ENCODE data around the gene THBD. TPM values are rescaled to one million over a fixed set of nuclear protein-coding genes. Genes with fewer than 3 reads are reported as not detected.

THBD gene
- total RNA-seq, 2 donors from 2014 or later: 37.0 to 96.7 TPM

DNA sequence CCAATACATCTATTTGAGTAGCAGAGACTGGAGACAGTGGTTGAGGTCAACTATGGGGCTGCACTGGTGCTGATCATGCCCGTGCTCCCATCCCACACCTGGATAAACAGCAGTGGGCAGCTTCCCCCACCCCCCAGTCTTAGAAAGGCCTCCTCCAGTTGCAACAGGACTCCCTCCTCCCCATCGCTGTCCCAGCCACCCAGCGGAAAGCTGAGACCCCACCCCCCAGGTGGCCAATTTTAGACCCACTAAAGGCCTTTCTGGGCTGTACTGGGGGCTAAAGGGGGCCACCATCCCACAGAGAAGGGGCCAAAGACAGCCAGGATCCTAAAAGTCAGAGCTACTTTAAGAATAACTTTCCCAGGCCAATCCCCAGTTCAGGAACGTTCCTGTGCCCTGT lies 15.6 kb downstream of the THBD start:
- TF ChIP-seq, protein P1, sequence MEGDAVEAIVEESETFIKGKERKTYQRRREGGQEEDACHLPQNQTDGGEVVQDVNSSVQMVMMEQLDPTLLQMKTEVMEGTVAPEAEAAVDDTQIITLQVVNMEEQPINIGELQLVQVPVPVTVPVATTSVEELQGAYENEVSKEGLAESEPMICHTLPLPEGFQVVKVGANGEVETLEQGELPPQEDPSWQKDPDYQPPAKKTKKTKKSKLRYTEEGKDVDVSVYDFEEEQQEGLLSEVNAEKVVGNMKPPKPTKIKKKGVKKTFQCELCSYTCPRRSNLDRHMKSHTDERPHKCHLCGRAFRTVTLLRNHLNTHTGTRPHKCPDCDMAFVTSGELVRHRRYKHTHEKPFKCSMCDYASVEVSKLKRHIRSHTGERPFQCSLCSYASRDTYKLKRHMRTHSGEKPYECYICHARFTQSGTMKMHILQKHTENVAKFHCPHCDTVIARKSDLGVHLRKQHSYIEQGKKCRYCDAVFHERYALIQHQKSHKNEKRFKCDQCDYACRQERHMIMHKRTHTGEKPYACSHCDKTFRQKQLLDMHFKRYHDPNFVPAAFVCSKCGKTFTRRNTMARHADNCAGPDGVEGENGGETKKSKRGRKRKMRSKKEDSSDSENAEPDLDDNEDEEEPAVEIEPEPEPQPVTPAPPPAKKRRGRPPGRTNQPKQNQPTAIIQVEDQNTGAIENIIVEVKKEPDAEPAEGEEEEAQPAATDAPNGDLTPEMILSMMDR (IDR thresholded peaks at IDR 0.05): no peak
- Histone ChIP-seq H3K9me3 (no peaks in the 10 kb centered on the region), H3K27ac (no peak overlapping the region), H3K4me1 (peaks cover 0 to 19% of the 10 kb centered on the region in 2 donors), H3K27me3 (peaks cover 5 to 14% of the 10 kb centered on the region in 2 donors), H3K4me3 (no peak overlapping the region), H3K36me3 (no peaks in the 10 kb centered on the region)
- no peak for DNase-seq (ENCODE audit: low spot score)

DNA sequence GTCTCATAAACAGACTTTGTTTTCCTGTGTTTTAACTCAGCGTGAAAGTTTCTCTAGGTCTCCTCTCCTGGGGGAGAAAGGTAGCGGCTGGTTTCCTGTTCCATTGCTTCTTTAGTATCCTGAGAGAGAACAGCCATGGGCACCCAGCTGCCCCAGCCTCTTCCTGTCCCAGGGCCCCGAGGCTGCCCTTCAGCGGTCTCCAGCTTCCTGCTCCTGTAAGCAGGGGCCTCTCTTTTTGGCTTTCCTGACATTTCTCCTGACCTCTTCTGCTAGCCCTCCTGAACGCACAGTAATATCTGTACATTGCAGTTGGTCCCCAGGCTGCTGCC lies 16.8 kb downstream of the THBD start:
- H3K4me1 ChIP-seq: peaks cover 0 to 19% of the 10 kb centered on the region in 2 donors
- H3K36me3 ChIP-seq: no peaks in the 10 kb centered on the region
- no peak overlapping the region for H3K4me3 ChIP-seq
- peaks cover 5 to 14% of the 10 kb centered on the region in 2 donors for H3K27me3 ChIP-seq
- DNase-seq (ENCODE audit: low spot score): no peak
- TF ChIP-seq, protein P1 (IDR thresholded peaks at IDR 0.05): no peak
- H3K9me3 ChIP-seq: no peaks in the 10 kb centered on the region
- no peak overlapping the region for H3K27ac ChIP-seq

DNA sequence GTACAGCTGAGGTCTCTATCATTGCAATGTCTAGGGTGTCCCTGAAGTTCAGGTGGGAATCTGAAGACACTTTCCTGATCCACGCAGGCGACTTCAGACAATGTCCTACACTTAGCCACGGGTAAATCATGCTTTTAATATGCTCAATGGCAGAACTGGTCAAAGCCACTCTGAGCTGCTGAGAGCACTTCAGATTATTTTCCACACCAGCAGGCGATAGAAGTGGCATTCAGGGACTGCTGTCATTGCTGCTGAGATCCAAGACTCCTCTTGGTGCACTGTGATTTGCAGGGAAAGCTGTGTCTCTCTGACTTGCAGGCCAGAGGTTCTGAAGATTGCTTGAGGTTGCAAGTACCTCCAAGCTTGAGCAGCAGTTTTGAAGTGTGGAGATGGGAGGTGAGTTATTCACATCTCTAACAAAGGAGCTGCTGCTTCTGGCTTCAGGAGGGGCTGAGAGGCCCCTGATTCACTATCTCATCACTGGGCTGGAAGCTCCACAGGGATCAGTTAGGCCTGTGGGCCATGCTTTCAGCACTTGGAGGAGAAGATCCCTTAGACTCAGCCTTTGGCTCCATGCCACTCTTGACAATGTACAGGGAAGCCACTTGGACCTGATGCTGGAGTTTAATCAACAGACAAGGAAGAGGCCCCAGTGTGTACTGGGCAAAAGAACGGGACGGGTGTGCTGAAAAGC lies 17.3 kb downstream of the THBD start:
- no peak overlapping the region for H3K4me3 ChIP-seq
- TF ChIP-seq, protein P1 (IDR thresholded peaks at IDR 0.05): no peak
- H3K9me3 ChIP-seq: no peaks in the 10 kb centered on the region
- H3K4me1 ChIP-seq: peaks cover 0 to 19% of the 10 kb centered on the region in 2 donors
- no peak overlapping the region for H3K27ac ChIP-seq
- no peaks in the 10 kb centered on the region for H3K36me3 ChIP-seq
- H3K27me3 ChIP-seq: peaks cover 5 to 14% of the 10 kb centered on the region in 2 donors
- DNase-seq (ENCODE audit: low spot score): no peak

DNA sequence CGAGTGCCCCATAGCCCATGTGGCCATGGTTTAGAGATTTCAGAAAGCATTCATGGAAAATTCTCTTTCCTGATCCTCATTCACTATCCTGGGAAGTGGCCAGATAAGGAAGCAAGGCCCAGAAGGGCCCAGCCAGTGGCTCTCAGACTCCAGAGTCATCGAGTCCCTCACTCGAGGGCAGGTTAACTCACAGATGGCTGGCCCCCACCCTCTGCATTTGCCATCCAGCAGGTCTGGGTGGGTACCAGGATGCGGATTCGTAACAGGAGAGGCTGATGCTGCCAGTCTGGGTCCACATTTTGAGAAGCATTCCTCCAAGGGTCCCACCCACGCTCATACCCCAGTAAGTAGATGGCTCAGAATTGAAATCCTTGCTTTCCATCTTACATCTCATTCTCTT lies 18.1 kb downstream of the THBD start:
- TF ChIP-seq, protein P1 (IDR thresholded peaks at IDR 0.05): no peak
- no peak for DNase-seq (ENCODE audit: low spot score)
- peaks cover 5 to 11% of the 10 kb centered on the region in 2 donors for H3K27me3 ChIP-seq
- no peaks in the 10 kb centered on the region for H3K9me3 ChIP-seq
- H3K4me3 ChIP-seq: no peak overlapping the region
- H3K4me1 ChIP-seq: peaks cover 0 to 19% of the 10 kb centered on the region in 2 donors
- no peaks in the 10 kb centered on the region for H3K36me3 ChIP-seq
- H3K27ac ChIP-seq: no peak overlapping the region

DNA sequence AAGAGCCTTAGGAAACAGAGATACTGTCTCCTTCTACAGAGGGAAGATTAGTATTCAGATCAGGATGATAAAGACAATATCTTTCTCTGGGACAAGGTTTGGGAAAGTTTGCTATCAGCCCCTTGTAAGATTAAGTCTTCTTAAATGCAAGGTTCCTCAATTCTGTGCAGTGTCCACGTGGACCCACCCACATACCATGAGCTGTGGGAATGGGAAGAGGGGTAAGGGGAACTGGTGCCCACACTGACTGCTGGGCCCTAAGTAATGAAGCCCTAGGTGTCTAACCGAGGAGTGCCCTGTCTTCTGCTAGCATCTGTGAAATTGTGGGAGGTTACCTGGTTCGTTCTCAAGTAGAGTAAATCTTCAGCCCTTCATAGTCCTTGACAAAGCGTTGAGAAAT lies 20.1 kb downstream of the THBD start:
- H3K9me3 ChIP-seq: no peaks in the 10 kb centered on the region
- peaks cover 0 to 13% of the 10 kb centered on the region in 2 donors for H3K4me1 ChIP-seq
- TF ChIP-seq, protein P1 (IDR thresholded peaks at IDR 0.05): no peak
- no peak overlapping the region for H3K4me3 ChIP-seq
- H3K27me3 ChIP-seq: peaks cover 0 to 3% of the 10 kb centered on the region in 2 donors
- no peaks in the 10 kb centered on the region for H3K36me3 ChIP-seq
- H3K27ac ChIP-seq: no peak overlapping the region
- DNase-seq (ENCODE audit: low spot score): no peak

DNA sequence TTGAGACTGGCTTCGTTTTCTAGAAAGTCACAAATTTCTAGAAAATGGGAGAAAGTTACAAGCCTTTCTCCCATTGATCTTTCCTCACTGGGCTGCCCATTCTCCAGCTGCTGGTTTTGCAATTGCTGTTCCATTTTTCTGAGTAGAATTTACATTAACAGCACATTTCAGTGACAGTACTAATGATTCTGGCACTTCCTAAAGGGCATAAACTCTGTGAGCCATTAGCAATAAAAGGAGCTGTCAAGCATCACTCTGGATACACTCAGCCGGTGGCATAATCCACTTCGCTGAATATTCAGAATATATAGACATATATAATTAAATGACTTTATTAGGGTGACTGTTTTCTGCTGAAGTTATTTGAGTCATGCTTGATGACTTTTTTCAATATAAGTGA lies 21.1 kb downstream of the THBD start:
- TF ChIP-seq, protein P1 (IDR thresholded peaks at IDR 0.05): no peak
- Histone ChIP-seq H3K27me3 (peaks cover 0 to 3% of the 10 kb centered on the region in 2 donors), H3K27ac (no peak overlapping the region), H3K9me3 (no peaks in the 10 kb centered on the region), H3K36me3 (no peaks in the 10 kb centered on the region), H3K4me1 (peaks cover 0 to 13% of the 10 kb centered on the region in 2 donors), H3K4me3 (no peak overlapping the region)
- no peak for DNase-seq (ENCODE audit: low spot score)

All from right atrium auricular region (tissue), 2 donors.